ENCODE results near the gene SH3PXD2B. TPM values are rescaled to one million over a fixed set of nuclear protein-coding genes. Genes with fewer than 3 reads are reported as not detected.
"Not testable (repeated sequence)": the region's sequence is repeated elsewhere in the genome, so short reads cannot be mapped to it uniquely, and the experiment has no call there.

The SH3PXD2B gene
- total RNA-seq, 1 donor from 2014 or later = 52.3 TPM

- Mint-ChIP-seq H3K4me3 (no peak overlapping the region), H3K9me3 (no peaks in the 10 kb centered on the region), H3K27ac (no peak overlapping the region), H3K27me3 (no peaks in the 10 kb centered on the region), H3K36me3 (peaks cover 22% of the 10 kb centered on the region), H3K4me1 (ENCODE audit: unreplicated experiment) (peaks cover 4% of the 10 kb centered on the region)
- TF ChIP-seq, protein P1, sequence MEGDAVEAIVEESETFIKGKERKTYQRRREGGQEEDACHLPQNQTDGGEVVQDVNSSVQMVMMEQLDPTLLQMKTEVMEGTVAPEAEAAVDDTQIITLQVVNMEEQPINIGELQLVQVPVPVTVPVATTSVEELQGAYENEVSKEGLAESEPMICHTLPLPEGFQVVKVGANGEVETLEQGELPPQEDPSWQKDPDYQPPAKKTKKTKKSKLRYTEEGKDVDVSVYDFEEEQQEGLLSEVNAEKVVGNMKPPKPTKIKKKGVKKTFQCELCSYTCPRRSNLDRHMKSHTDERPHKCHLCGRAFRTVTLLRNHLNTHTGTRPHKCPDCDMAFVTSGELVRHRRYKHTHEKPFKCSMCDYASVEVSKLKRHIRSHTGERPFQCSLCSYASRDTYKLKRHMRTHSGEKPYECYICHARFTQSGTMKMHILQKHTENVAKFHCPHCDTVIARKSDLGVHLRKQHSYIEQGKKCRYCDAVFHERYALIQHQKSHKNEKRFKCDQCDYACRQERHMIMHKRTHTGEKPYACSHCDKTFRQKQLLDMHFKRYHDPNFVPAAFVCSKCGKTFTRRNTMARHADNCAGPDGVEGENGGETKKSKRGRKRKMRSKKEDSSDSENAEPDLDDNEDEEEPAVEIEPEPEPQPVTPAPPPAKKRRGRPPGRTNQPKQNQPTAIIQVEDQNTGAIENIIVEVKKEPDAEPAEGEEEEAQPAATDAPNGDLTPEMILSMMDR (conservative IDR thresholded peaks at IDR 0.05) = no peak
- DNase-seq (ENCODE audit: extremely low spot score, unreplicated experiment) = no peak
These were observed 118.6 kb downstream of the SH3PXD2B start for GRCh38 chr5:172335721-172336120.

DNA sequence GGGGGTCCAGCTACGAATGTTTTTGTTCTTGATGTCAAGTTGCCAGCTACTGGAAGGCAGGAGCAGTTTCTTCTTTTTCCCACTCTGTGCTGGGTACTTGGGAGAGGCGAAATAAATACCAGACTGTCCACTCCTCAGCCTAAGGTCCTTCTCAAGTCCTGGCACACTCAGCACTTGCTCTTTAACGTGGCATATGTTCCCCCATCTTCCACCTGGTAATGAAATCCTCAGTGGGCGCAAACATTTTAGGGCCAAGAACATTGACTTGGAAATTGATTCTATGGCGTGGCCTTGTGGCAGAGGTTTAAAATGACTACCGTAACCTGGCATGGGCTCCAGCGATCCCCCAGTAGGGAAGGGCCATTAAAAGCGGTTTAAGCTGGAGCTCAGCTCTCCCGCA is 119.7 kb downstream of the SH3PXD2B start:
- Mint-ChIP-seq H3K27me3 (no peaks in the 10 kb centered on the region), H3K27ac (no peak overlapping the region), H3K4me1 (ENCODE audit: unreplicated experiment) (peaks cover 4% of the 10 kb centered on the region), H3K4me3 (no peak overlapping the region), H3K36me3 (peaks cover 15% of the 10 kb centered on the region), H3K9me3 (no peaks in the 10 kb centered on the region)
- DNase-seq (ENCODE audit: extremely low spot score, unreplicated experiment) = no peak
- TF ChIP-seq, protein P1 (conservative IDR thresholded peaks at IDR 0.05) = no peak

DNA sequence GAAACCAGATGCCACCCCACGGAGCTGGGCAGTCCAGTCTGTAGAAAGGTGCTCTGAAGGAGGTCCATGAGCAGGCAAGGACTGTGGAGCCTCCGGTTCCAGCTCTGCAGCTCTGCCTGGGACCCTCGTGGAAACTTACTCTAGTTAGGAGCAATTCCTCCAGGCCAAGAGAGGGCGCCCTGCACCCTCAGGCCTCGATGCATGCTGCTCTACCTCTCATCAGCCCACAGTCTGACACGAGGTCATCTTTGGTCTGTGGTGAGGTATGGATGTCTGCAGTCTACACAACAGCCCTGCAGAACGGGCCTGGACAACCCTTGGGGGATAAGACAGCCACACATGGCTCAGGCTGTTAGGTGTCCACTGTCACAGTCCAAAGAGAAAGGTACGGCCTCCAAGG is 120.1 kb downstream of the SH3PXD2B start:
- Mint-ChIP-seq H3K36me3 (peaks cover 15% of the 10 kb centered on the region), H3K27me3 (no peaks in the 10 kb centered on the region), H3K9me3 (no peaks in the 10 kb centered on the region), H3K4me1 (ENCODE audit: unreplicated experiment) (peaks cover 4% of the 10 kb centered on the region), H3K4me3 (no peak overlapping the region), H3K27ac (no peak overlapping the region)
- no peak for DNase-seq (ENCODE audit: extremely low spot score, unreplicated experiment)
- TF ChIP-seq, protein P1 (conservative IDR thresholded peaks at IDR 0.05) = no peak

DNA sequence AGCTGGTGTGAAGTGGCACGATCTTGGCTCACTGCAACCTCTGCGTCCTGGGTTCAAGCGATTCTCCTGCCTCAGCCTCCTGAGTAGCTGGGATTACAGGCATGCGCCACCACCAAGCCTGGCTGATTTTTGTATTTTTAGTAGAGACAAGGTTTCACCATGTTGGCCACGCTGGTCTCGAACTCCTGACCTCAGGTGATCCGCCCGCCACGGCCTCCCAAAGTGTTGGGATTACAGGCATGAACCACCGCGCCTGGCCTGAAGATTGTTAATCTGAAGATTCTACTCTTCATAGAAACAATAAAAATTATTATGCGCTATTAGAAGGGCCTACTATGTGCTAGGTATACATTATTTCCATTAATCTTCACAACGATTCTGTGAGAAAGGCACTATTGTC is 127.4 kb downstream of the SH3PXD2B start:
- not testable (repeated sequence) for H3K27ac Mint-ChIP-seq; H3K36me3 Mint-ChIP-seq; DNase-seq (ENCODE audit: extremely low spot score, unreplicated experiment); H3K9me3 Mint-ChIP-seq; H3K4me3 Mint-ChIP-seq; H3K27me3 Mint-ChIP-seq; H3K4me1 Mint-ChIP-seq (ENCODE audit: unreplicated experiment)

- peaks cover 4% of the 10 kb centered on the region for H3K4me1 Mint-ChIP-seq (ENCODE audit: unreplicated experiment)
- H3K27ac Mint-ChIP-seq = no peak overlapping the region
- no peaks in the 10 kb centered on the region for H3K27me3 Mint-ChIP-seq
- no peak for DNase-seq (ENCODE audit: extremely low spot score, unreplicated experiment)
- no peaks in the 10 kb centered on the region for H3K36me3 Mint-ChIP-seq
- H3K4me3 Mint-ChIP-seq = no peak overlapping the region
- no peaks in the 10 kb centered on the region for H3K9me3 Mint-ChIP-seq
- TF ChIP-seq, protein P1 (conservative IDR thresholded peaks at IDR 0.05) = no peak
These were observed 128.9 kb downstream of the SH3PXD2B start for GRCh38 chr5:172325452-172325851.

- TF ChIP-seq, protein P1 (conservative IDR thresholded peaks at IDR 0.05) = no peak
- Mint-ChIP-seq H3K27me3 (no peaks in the 10 kb centered on the region), H3K4me3 (no peak overlapping the region), H3K4me1 (ENCODE audit: unreplicated experiment) (peaks cover 4% of the 10 kb centered on the region), H3K36me3 (no peaks in the 10 kb centered on the region), H3K27ac (peak overlapping the region; percentile 58), H3K9me3 (no peaks in the 10 kb centered on the region)
- DNase-seq (ENCODE audit: extremely low spot score, unreplicated experiment) = no peak
These were observed 132.0 kb downstream of the SH3PXD2B start for GRCh38 chr5:172322028-172322965.
